ENCODE data around the gene CSNK1G2.

- TF ChIP-seq CTCF (IDR thresholded peaks at IDR 0.05; ENCODE audit: poor library complexity) (no peak), EZH2phosphoT487 (IDR thresholded peaks at IDR 0.05; ENCODE audit: low read depth, severe bottlenecking, unreplicated experiment) (no peak), EZH2 (IDR thresholded peaks at IDR 0.05; ENCODE audit: borderline replicate concordance) (no peak)
Observed at GRCh38 chr19:1917926-1918325, 23.0 kb upstream of the CSNK1G2 start.

Data from hepatocyte (in vitro differentiated cells).